Measurements from ENCODE around the gene ANGPTL2. TPM values are rescaled to one million over a fixed set of nuclear protein-coding genes. Genes with fewer than 3 reads are reported as not detected.

ANGPTL2 gene
- total RNA-seq, 2 experiments from 2014 or later, result not detected

GRCh38 chr9:127113191-127113972 lies 9.1 kb downstream of the ANGPTL2 start:
- peaks cover 20% of the 10 kb centered on the region for H3K4me1 Mint-ChIP-seq
- no peak overlapping the region for H3K4me3 Mint-ChIP-seq
- H3K9me3 Mint-ChIP-seq (ENCODE audit: low read depth), result no peaks in the 10 kb centered on the region
- no peak overlapping the region for H3K27ac Mint-ChIP-seq
- no peaks in the 10 kb centered on the region for H3K36me3 Mint-ChIP-seq
- CTCF ChIA-PET, result interaction anchor here (1.3 kb wide), 1 partner anchor 148 kb away, joined by 3 read pairs; no protein-coding TSS in a partner anchor
- DNase-seq (no peak), ATAC-seq (no peak)
- H3K27me3 Mint-ChIP-seq, result no peaks in the 10 kb centered on the region

DNA sequence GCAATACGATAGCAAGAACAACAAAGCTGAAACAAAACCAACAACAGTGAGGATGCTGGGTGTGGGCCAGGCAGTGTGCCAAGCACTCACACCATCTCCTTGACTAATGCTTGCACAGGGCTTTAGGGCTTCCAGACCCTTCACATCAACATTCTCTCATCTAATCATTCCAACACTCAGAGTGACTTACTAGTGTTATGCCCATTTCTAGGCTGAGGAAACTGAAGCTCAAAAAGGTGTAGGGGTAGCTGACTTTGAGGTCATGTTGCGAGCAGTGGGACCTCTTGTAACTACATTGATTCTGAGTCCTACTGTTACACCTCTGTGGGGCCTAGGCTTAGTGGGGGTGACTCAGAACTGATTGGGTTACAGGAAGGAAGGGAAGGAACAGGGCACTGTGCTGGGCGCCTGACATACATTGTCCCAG lies 9.7 kb downstream of the ANGPTL2 start:
- H3K27me3 Mint-ChIP-seq, result no peaks in the 10 kb centered on the region
- no peak overlapping the region for H3K4me3 Mint-ChIP-seq
- no peak overlapping the region for H3K27ac Mint-ChIP-seq
- no peaks in the 10 kb centered on the region for H3K36me3 Mint-ChIP-seq
- H3K4me1 Mint-ChIP-seq, result peaks cover 20% of the 10 kb centered on the region
- DNase-seq (no peak), ATAC-seq (no peak)
- no peaks in the 10 kb centered on the region for H3K9me3 Mint-ChIP-seq (ENCODE audit: low read depth)
- CTCF ChIA-PET, result interaction anchor here (0.5 to 1.3 kb wide), 2 partner anchors 147 to 217 kb away, joined by 3 read pairs; no protein-coding TSS in a partner anchor

- no peak for ATAC-seq
- Mint-ChIP-seq H3K27me3 (no peaks in the 10 kb centered on the region), H3K27ac (no peak overlapping the region), H3K36me3 (no peaks in the 10 kb centered on the region), H3K9me3 (ENCODE audit: low read depth) (no peaks in the 10 kb centered on the region), H3K4me3 (no peak overlapping the region), H3K4me1 (peaks cover 17% of the 10 kb centered on the region)
- DNase-seq, result no peak
- CTCF ChIA-PET, result interaction anchor here (1.3 kb wide), 1 partner anchor 146 kb away, joined by 3 read pairs; no protein-coding TSS in a partner anchor
Observed at GRCh38 chr9:127112056-127112455, 10.4 kb downstream of the ANGPTL2 start.

DNA sequence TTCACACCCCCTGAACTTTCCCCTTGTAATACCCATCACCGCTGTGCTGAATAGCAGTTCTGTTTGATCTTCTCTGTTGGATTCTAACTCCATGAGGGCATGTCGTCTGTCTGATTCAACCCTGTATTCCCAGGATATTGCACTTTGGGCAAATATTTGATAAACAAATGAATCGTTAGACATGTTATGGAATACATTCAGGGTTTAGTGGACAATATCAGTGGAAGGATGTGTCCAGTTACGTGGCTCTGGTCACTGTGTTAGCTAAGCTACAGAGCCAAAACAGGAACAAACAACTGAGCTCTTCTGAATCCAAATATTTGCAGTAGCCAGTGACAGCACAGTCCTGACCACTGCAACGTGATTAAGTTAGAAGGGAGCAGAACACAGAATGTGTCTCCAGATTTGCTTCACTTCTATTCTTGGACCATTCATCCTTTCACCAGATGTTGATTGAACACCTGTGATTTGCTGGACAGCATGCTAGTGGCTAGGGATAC lies 13.2 kb downstream of the ANGPTL2 start:
- H3K4me3 Mint-ChIP-seq, result no peak overlapping the region

GRCh38 chr9:127107929-127108876 lies 14.2 kb downstream of the ANGPTL2 start:
- no peaks in the 10 kb centered on the region for H3K9me3 Mint-ChIP-seq (ENCODE audit: low read depth)
- ATAC-seq, result no peak
- no peak overlapping the region for H3K27ac Mint-ChIP-seq
- no peaks in the 10 kb centered on the region for H3K36me3 Mint-ChIP-seq
- CTCF ChIA-PET, result no interaction called here
- no peaks in the 10 kb centered on the region for H3K4me1 Mint-ChIP-seq
- no peaks in the 10 kb centered on the region for H3K27me3 Mint-ChIP-seq
- no peak for DNase-seq
- no peak overlapping the region for H3K4me3 Mint-ChIP-seq

More for the DNA sequence above, 13.2 kb downstream of the ANGPTL2 start:
- ATAC-seq (no peak), DNase-seq (no peak)
- CTCF ChIA-PET, result no interaction called here
- Mint-ChIP-seq H3K27me3 (no peaks in the 10 kb centered on the region), H3K9me3 (ENCODE audit: low read depth) (no peaks in the 10 kb centered on the region), H3K36me3 (no peaks in the 10 kb centered on the region), H3K27ac (no peak overlapping the region), H3K4me1 (no peaks in the 10 kb centered on the region)

GRCh38 chr9:127107171-127107928 lies 15.1 kb downstream of the ANGPTL2 start:
- no peak for DNase-seq
- no peak overlapping the region for H3K4me3 Mint-ChIP-seq
- CTCF ChIA-PET, result interaction anchor here (1.2 to 1.3 kb wide), 2 partner anchors 9 to 12 kb away, joined by 3 to 4 read pairs; no protein-coding TSS in a partner anchor
- no peaks in the 10 kb centered on the region for H3K4me1 Mint-ChIP-seq
- H3K9me3 Mint-ChIP-seq (ENCODE audit: low read depth), result no peaks in the 10 kb centered on the region
- no peak for ATAC-seq
- H3K36me3 Mint-ChIP-seq, result no peaks in the 10 kb centered on the region
- H3K27me3 Mint-ChIP-seq, result no peaks in the 10 kb centered on the region
- H3K27ac Mint-ChIP-seq, result no peak overlapping the region

DNA sequence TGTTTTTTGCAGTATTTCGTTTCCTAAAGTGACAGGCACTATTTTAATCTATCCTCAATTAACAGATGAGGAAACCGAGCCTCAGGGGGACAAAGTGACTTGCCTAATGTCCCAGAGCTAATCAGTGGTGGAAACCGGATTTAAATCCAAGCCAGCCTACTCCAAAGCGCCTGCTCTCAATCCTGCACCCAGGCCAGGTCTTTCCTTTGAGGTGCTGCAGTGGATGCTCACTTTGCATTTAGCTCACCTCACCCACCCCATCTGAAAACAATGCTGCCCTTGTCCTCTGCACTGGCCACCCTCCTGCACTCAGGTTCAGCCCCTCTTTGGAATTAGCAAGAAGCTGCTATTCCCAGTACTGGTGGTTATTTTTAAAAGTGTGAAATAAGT lies 16.0 kb downstream of the ANGPTL2 start:
- Mint-ChIP-seq H3K4me1 (no peaks in the 10 kb centered on the region), H3K36me3 (no peaks in the 10 kb centered on the region), H3K27ac (no peak overlapping the region), H3K27me3 (no peaks in the 10 kb centered on the region), H3K9me3 (ENCODE audit: low read depth) (no peaks in the 10 kb centered on the region), H3K4me3 (no peak overlapping the region)
- ATAC-seq, result no peak
- DNase-seq, result no peak
- CTCF ChIA-PET, result interaction anchor here (1.2 to 1.3 kb wide), 2 partner anchors 10 to 13 kb away, joined by 3 to 4 read pairs; no protein-coding TSS in a partner anchor

DNA sequence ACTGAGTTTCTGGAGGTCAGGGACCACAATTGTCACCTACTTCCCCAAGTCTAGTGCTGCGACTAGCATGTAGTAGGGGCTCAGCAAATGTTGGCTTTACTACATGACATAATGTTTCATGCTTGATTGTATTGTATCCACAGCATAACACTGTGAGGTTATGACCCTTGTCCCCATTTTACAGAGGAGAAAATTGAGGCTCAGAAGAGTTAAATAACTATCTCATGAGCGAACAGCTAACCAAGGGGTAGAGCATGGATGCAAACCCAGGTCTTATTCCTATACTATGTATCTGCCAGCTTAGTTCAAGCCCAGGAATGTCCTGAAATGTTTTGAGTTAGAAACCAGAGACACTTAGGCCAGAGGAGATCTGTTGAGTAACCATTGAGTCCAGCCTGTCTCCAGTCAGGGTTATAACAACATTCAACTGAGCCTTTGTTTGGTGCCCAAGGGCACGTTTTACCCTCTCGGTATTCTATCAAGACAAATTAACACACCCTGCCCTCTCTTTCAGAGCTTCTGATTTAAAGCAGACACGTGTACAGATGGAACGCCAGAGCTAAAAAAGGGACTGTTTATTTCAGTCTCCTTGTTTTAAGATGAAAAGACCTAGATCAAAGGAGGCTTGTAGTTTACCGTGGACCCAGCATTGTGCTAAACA lies 16.5 kb downstream of the ANGPTL2 start:
- no peak overlapping the region for H3K4me3 Mint-ChIP-seq
- ATAC-seq (no peak), DNase-seq (no peak)
- H3K27me3 Mint-ChIP-seq, result no peaks in the 10 kb centered on the region
- no peaks in the 10 kb centered on the region for H3K4me1 Mint-ChIP-seq
- H3K9me3 Mint-ChIP-seq (ENCODE audit: low read depth), result no peaks in the 10 kb centered on the region
- CTCF ChIA-PET, result interaction anchor here (1.2 to 1.3 kb wide), 2 partner anchors 11 to 14 kb away, joined by 3 to 4 read pairs; no protein-coding TSS in a partner anchor
- no peak overlapping the region for H3K27ac Mint-ChIP-seq
- no peaks in the 10 kb centered on the region for H3K36me3 Mint-ChIP-seq

- no peak overlapping the region for H3K4me3 Mint-ChIP-seq
- no peak for ATAC-seq
Observed at GRCh38 chr9:127104581-127105311, 17.7 kb downstream of the ANGPTL2 start.

GRCh38 chr9:127102788-127103187 lies 19.6 kb downstream of the ANGPTL2 start:
- Mint-ChIP-seq H3K4me1 (no peaks in the 10 kb centered on the region), H3K27ac (no peak overlapping the region), H3K4me3 (no peak overlapping the region), H3K27me3 (no peaks in the 10 kb centered on the region), H3K9me3 (ENCODE audit: low read depth) (no peaks in the 10 kb centered on the region), H3K36me3 (no peaks in the 10 kb centered on the region)
- DNase-seq (no peak), ATAC-seq (no peak)
- CTCF ChIA-PET, result no interaction called here

More at GRCh38 chr9:127104581-127105311, 17.7 kb downstream of the ANGPTL2 start:
- Mint-ChIP-seq H3K27me3 (no peaks in the 10 kb centered on the region), H3K27ac (no peak overlapping the region), H3K9me3 (ENCODE audit: low read depth) (no peaks in the 10 kb centered on the region), H3K4me1 (no peaks in the 10 kb centered on the region), H3K36me3 (no peaks in the 10 kb centered on the region)
- CTCF ChIA-PET, result no interaction called here
- DNase-seq, result no peak

GRCh38 chr9:127102176-127102575 lies 20.3 kb downstream of the ANGPTL2 start:
- H3K36me3 Mint-ChIP-seq, result no peaks in the 10 kb centered on the region
- no peak overlapping the region for H3K4me3 Mint-ChIP-seq
- no peaks in the 10 kb centered on the region for H3K27me3 Mint-ChIP-seq
- no peaks in the 10 kb centered on the region for H3K4me1 Mint-ChIP-seq
- CTCF ChIA-PET, result no interaction called here
- H3K9me3 Mint-ChIP-seq (ENCODE audit: low read depth), result no peaks in the 10 kb centered on the region
- ATAC-seq (no peak), DNase-seq (no peak)
- H3K27ac Mint-ChIP-seq, result no peak overlapping the region

DNA sequence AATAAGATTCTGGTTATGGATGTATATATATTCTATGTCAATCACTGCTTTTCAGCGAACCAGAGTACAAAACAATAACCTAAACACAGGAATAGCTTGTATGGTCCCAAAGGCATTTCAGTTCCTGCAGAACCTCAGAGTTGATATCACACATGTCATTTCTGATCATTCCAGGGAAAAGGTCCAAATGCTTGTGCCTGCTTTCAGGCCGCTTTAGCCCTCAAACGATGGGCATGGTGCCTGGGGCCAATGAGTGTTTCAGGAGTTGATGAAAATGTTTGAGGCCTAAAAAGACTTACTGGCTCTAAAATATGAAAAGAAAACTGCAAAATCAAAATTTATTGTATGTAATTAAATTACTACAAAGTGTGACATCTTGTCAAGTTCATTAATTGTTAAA lies 22.8 kb downstream of the ANGPTL2 start:
- no peak overlapping the region for H3K4me3 Mint-ChIP-seq
- H3K27me3 Mint-ChIP-seq, result no peaks in the 10 kb centered on the region
- CTCF ChIA-PET, result no interaction called here
- H3K36me3 Mint-ChIP-seq, result no peaks in the 10 kb centered on the region
- H3K27ac Mint-ChIP-seq, result no peak overlapping the region
- H3K9me3 Mint-ChIP-seq (ENCODE audit: low read depth), result no peaks in the 10 kb centered on the region
- no peak for DNase-seq
- ATAC-seq, result no peak
- H3K4me1 Mint-ChIP-seq, result no peaks in the 10 kb centered on the region
